Upper lobe of left lung (tissue), 6 donors: Measurements from ENCODE around the gene CSNK1D. TPM values are rescaled to one million over a fixed set of nuclear protein-coding genes. Genes with fewer than 3 reads are reported as not detected.

ENCODE experiments used
- ATAC-seq, 2 donors: fragments of 200-7000 bp; cut with Tn5 transposase; one replicate each; pipeline ENCODE4 v1.9.1; 2022; ENCODE audit warnings: mild to moderate bottlenecking in 2 of 2, moderate library complexity in 2 of 2; ENCODE audit not compliant: low FRiP score in 2 of 2
- DNase-seq, 2 donors: peaks; one replicate each; pipeline ENCODE4 v3.0.0-alpha.2; 2019 to 2020
- H3K27ac ChIP-seq, 4 donors: fragments of 200-600 bp; sonication (generic); one replicate each; pipeline ENCODE4 v1.5.1; 2016 to 2019
- H3K27me3 ChIP-seq, 4 donors: fragments of 200-600 bp; sonication (generic); one replicate each; pipeline ENCODE4 v1.5.1; 2017 to 2019
- H3K36me3 ChIP-seq, 4 donors: fragments of 200-600 bp; sonication (generic); one replicate each; pipeline ENCODE4 v1.5.1; 2016 to 2019
- H3K4me1 ChIP-seq, 4 donors: fragments of 200-600 bp; sonication (generic); one replicate each; pipeline ENCODE4 v1.5.1; 2018 to 2019
- H3K4me3 ChIP-seq, 4 donors: fragments of 200-600 bp; sonication (generic); one replicate each; pipeline ENCODE4 v1.5.1; 2017 to 2019; ENCODE audit warnings: mild to moderate bottlenecking in 2 of 4, moderate library complexity in 1 of 4
- H3K9me3 ChIP-seq, 4 donors: fragments of 200-600 bp; sonication (generic); one replicate each; pipeline ENCODE4 v1.5.1; 2018 to 2019
- EP300 ChIP-seq, 4 donors: sonication (generic); formaldehyde crosslinking; IDR thresholded peaks; one replicate each; pipeline ENCODE4 v1.5.1; 2017; ENCODE audit warnings: antibody characterized with exemption in 4 of 4, control low read depth in 2 of 4
- POLR2A ChIP-seq, 4 donors: fragments of 450-650 bp; IDR thresholded peaks; one replicate each; pipeline ENCODE4 v1.5.1; 2016 to 2017; ENCODE audit warnings: antibody characterized with exemption in 4 of 4, mild to moderate bottlenecking in 2 of 4
- POLR2AphosphoS5 ChIP-seq, 2 donors: sonication (generic); formaldehyde crosslinking; IDR thresholded peaks; one replicate each; pipeline ENCODE4 v1.5.1; 2017; ENCODE audit warnings: antibody characterized with exemption in 2 of 2
- WGBS, 2 donors: methylation state at CpG; one replicate each; pipeline ENCODE4 v1.1.5; 2017 to 2018; 5-methylcytosine and 5-hydroxymethylcytosine counted together
- total RNA-seq, 6 donors: library from RNA; depleted of rRNA in 4 of 6; stranded (reverse); fragments of >200 nt in 4 of 6; gene quantifications; one replicate each; pipeline versions ENCODE4 v1.1.0 to v1.2.1, GENCODE V29; 2016 to 2021
- TF ChIP-seq, protein P1 (sequence below), 6 experiments: fragments of 450-650 bp in 4 of 6; fragments of 200-600 bp in 2 of 6; sonication (generic) in 2 of 6; IDR thresholded peaks; one replicate each; pipeline ENCODE4 v1.5.1; 2016 to 2019; ENCODE audit warnings: antibody characterized with exemption in 6 of 6
- donor health status: DM: no; HTN: no; CAD: no; lungs with moderate emphysema.
- donor health status: DM: no; HTN: yes; CAD: no; lungs with severe emphysema.

Gene CSNK1D
- total RNA-seq, 6 donors from 2014 or later = 80.6 to 228 (median 152) TPM

DNA sequence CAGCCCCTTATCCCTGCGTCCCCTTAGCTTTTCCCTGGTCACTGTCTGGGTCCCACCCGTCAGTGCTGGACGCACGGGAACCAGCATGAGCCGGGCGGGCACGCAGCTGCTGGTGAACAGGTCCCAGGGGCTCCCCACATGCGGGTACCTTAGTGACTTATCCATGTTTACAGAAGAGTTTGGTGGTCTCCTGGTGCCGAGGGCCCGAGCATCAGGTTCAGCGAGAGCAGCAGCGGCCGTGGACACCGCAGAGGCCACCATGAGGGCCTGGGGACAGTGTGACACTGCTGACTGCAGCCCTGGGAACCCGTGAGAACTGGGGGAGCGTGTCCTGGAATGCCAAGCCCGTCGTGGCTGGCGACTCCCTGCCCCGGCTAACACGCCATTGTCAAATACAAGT, 37.4 kb upstream of the CSNK1D start:
- 82 to 92% methylated on average over 15 to 18 of the region's 21 CpGs for WGBS, 2 donors
- TF ChIP-seq, protein P1, sequence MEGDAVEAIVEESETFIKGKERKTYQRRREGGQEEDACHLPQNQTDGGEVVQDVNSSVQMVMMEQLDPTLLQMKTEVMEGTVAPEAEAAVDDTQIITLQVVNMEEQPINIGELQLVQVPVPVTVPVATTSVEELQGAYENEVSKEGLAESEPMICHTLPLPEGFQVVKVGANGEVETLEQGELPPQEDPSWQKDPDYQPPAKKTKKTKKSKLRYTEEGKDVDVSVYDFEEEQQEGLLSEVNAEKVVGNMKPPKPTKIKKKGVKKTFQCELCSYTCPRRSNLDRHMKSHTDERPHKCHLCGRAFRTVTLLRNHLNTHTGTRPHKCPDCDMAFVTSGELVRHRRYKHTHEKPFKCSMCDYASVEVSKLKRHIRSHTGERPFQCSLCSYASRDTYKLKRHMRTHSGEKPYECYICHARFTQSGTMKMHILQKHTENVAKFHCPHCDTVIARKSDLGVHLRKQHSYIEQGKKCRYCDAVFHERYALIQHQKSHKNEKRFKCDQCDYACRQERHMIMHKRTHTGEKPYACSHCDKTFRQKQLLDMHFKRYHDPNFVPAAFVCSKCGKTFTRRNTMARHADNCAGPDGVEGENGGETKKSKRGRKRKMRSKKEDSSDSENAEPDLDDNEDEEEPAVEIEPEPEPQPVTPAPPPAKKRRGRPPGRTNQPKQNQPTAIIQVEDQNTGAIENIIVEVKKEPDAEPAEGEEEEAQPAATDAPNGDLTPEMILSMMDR (IDR thresholded peaks at IDR 0.05) = no peak
- TF ChIP-seq POLR2AphosphoS5 (IDR thresholded peaks at IDR 0.05) (no peak), EP300 (IDR thresholded peaks at IDR 0.05) (no peak), POLR2A (IDR thresholded peaks at IDR 0.05) (no peak)
- Histone ChIP-seq H3K27ac (no peak overlapping the region), H3K4me3 (no peak overlapping the region), H3K27me3 (peaks cover 0 to 19% (median 7%) of the 10 kb centered on the region in 4 donors), H3K36me3 (no peaks in the 10 kb centered on the region), H3K9me3 (no peaks in the 10 kb centered on the region), H3K4me1 (peaks cover 4 to 13% (median 7%) of the 10 kb centered on the region in 4 donors)
- ATAC-seq (no peak), DNase-seq (peak in 1 of 2 donors; percentile 82)

DNA sequence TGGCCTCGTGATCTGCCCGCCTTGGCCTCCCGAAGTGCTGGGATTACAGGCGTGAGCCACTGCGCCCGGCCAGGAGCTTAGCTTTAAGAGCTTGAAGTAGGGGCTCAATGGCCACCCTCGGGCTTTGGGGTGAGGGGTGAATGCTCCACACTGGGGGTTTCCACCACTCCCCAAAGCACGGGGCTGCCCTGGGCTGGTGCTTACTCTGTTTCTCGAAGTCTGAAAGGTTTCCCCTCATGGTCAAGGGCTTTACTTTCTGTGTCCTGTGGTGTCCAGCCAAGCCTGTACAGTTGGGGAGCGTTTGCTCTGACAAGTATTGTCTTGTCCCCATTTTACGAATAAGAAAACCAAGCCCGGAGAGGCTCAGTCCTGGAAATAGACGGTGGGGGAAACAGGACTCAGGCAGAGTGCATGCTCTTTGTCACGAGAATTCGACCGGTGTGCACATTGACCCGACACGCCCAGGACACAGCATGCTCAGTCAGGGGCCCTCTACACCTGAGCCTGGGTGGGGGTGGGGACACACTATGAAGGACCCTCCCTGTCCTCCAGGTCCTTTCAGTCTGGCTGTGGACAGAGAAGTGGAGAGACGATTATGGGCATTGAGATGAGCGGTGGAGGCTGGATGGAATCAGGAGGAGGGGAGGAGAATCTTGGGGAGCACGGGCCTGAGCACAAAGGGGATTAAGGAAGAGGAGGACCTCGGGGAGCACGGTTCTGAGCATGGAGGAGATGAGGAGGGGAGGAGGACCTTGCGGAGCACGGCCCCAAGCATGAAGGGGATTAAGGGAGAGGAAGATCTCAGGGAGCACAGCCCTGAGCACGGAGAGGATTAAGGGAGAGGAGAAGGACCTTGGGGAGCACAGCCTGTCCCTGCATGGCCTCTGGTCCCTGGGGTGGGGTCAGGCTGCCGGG, 36.4 kb upstream of the CSNK1D start:
- ATAC-seq (no peak), DNase-seq (no peak)
- H3K4me3 ChIP-seq = no peak overlapping the region
- no peak overlapping the region for H3K27ac ChIP-seq
- H3K36me3 ChIP-seq = no peaks in the 10 kb centered on the region
- H3K27me3 ChIP-seq = peaks cover 0 to 10% (median 4%) of the 10 kb centered on the region in 4 donors
- TF ChIP-seq EP300 (IDR thresholded peaks at IDR 0.05) (no peak), POLR2AphosphoS5 (IDR thresholded peaks at IDR 0.05) (no peak), POLR2A (IDR thresholded peaks at IDR 0.05) (no peak)
- TF ChIP-seq, protein P1 (IDR thresholded peaks at IDR 0.05) = no peak
- WGBS, 2 donors = 80 to 83% methylated on average over 22 to 25 of the region's 27 CpGs
- H3K4me1 ChIP-seq = peaks cover 0 to 4% (median 0%) of the 10 kb centered on the region in 4 donors
- H3K9me3 ChIP-seq = no peaks in the 10 kb centered on the region

DNA sequence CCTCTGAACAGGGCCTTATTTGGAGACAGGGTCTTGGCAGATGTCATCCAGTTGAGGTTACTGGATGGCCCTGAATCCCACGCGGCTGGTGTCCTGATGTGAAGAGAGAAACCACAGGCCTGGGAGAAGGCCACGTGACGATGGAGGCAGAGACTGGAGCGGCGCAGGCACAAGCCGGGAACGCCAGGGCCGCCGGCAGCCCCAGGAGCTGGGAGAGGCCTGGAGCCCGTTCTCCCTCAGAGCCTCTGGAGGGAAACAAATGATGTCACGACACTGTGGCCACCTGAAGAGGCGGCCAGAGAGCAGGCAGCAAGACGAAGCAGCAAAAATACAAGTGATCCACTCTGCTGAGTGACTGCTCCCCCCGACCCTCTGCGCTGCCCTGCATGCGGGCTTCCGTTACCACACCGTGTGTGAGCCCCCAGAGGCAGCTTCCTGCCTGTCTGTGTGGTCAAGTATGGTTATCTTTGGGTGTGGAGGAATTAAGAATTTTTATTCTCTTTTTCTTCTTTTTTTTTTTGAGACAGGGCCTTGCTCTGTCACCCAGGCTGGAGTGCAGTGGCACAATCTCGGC, 32.3 kb upstream of the CSNK1D start:
- Histone ChIP-seq H3K27ac (no peak overlapping the region), H3K9me3 (no peaks in the 10 kb centered on the region), H3K4me3 (no peak overlapping the region), H3K27me3 (no peaks in the 10 kb centered on the region), H3K36me3 (no peaks in the 10 kb centered on the region), H3K4me1 (peaks cover 4 to 7% (median 5%) of the 10 kb centered on the region in 4 donors)
- DNase-seq (peak in 1 of 2 donors; percentile 71), ATAC-seq (no peak)
- 73 to 79% methylated on average over 20 of the region's 20 CpGs for WGBS, 2 donors
- TF ChIP-seq, protein P1 (IDR thresholded peaks at IDR 0.05) = no peak

DNA sequence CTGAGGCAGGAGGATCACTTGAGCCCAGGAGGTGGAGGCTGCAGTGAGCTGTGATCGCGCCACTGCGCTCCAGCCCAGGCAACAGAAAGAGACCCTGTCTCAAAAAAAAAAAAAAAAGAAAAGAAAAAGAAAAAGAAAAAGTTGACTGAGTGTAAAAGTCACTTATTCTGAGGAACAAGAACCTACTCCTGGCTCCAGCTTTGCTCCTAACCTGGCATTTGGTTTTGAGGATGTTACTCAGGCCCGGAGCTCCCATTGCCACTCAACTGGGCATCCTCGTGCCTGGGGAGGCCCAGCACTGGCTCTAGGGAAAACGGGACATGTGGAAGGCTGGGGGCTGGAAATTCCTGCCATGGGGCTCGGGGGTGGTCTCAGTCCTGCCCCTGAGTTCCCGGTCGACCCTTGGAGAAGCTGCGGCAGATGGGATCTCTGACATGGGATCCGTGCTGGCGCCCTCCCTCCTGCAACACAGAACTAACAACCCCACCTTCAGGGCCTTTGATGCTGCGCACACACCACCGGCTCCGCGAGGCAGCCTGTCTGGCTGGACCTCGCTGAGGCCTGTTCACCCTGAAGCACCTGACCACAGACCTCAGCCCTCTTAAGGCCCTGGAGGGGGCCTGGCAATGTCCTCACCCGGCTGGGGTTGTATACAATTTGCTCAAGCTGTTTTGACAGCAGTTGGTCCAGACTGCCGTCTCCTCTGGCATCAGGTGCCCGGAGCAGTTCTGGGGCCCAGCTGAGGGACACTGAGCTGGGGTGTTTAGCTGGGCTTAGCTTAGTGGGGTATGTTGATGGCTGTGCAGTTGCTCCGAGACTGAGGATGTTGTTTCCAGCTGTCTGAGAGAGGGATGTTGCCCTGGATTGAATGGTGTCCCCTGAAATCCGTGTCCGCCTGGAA, 31.6 kb upstream of the CSNK1D start:
- WGBS, 2 donors = 81 to 84% methylated on average over 6 to 23 of the region's 23 CpGs

More for the DNA sequence above, 31.6 kb upstream of the CSNK1D start:
- Histone ChIP-seq H3K27ac (no peak overlapping the region), H3K27me3 (no peaks in the 10 kb centered on the region), H3K4me3 (no peak overlapping the region), H3K36me3 (no peaks in the 10 kb centered on the region), H3K9me3 (no peaks in the 10 kb centered on the region), H3K4me1 (peaks cover 6 to 7% (median 7%) of the 10 kb centered on the region in 4 donors)
- TF ChIP-seq POLR2AphosphoS5 (IDR thresholded peaks at IDR 0.05) (no peak), EP300 (IDR thresholded peaks at IDR 0.05) (no peak), POLR2A (IDR thresholded peaks at IDR 0.05) (no peak)
- TF ChIP-seq, protein P1 (IDR thresholded peaks at IDR 0.05) = no peak
- DNase-seq (no peak), ATAC-seq (no peak)
